Activated naive CD8-positive, alpha-beta T cell treated with anti-CD3 and anti-CD28 coated beads, Interleukin-2, amount 50 U/mL, for 16 hours (primary cell): ENCODE data around the gene SLC35B2.

Experiments used
- DNase-seq: peaks from one replicate; pipeline ENCODE4 v3.0.0-alpha.2; 2020; ENCODE audit warnings: low read depth, low spot score

SLC35B2 gene

GRCh38 chr6:44221291-44221960 lies 35.9 kb downstream of the SLC35B2 start:
- peak; percentile 29 for DNase-seq

GRCh38 chr6:44220913-44221290 lies 36.4 kb downstream of the SLC35B2 start:
- no peak for DNase-seq

DNA sequence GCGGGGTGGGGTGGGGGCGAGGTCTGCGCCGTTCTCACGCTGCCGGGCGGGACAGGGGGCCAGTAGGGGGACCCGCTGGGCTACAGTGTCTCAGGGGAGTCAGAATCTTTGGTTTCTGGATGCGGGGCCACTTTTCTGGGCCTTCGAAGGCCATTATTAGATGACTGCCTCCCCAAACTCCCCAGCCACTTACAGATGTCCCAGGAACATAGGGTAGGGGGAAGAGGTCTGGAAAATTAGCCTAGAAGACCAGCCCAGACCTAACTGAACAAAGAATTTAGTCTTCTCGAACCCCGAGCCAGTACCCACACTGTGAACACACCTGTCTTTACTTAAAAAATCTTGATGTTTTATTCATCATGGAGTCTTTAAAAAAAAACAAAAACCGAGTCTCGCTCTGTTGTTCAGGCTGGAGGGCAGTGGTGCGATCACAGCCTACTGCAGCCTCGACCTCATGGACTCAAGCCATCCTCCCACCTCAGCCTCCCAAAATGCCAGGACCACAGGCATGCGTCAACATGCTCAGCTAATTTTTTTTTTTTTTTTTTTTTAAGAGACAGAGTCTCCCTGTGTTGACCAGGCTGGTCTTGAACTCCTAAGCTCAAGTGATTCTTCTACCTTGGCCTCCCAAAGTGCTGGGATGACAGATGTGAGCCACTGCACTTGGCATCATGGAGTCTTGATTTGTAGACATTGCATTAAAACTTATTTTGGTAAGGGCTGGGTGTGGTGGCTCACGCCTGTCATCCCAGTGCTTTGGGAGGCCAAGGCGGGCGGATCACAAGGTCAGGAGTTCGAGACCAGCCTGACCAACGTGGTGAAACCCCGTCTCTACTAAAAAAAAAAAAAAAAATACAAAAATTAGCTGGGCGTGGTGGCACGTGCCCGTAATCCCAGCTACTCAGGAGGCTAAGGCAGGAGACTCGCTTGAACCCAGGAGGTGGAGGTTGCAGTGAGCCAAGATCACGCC lies 37.2 kb downstream of the SLC35B2 start:
- DNase-seq: no peak

- DNase-seq: no peak
Measured at GRCh38 chr6:44219053-44219814, 38.1 kb downstream of the SLC35B2 start.

DNA sequence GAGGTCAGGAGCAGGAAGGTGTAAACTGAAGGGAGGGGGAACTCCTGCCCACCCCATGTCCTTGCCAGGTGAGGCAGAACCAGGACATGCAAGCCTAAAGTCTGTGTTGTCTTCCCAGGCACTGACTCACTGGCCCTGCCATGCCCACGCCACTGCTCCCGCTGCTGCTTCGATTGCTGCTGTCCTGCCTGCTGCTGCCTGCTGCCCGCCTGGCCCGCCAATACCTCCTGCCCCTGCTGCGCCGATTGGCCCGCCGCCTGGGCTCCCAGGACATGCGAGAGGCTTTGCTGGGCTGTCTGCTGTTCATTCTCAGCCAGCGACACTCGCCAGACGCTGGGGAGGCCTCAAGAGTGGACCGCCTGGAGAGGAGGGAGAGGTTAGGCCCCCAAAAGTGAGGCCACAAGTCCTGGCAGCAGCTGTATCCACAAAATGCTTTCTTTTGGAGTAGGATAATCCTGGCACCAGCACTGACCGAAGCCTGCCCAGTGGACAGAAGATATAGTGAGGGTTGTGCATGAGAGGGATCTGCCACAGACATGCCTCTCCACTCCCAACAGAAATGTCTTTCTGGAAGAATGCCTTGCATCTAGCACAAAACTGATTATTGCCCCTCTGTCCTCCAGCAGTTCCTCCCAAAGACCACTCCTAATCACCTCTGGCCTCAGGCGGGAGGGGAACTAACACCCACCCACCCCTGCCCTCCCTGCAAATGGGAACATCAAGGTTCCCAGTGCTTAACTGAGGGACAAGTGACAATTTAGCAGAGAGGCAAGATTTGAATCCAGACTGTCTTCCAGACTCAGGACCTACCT lies 39.8 kb downstream of the SLC35B2 start:
- no peak for DNase-seq

- DNase-seq: no peak
Measured at GRCh38 chr6:44216677-44217331, 40.5 kb downstream of the SLC35B2 start, which contains the start of gene MYMX. Gene MYMX (plus strand): TSS chr6:44216926. CDS start chr6:44217472, 546 bp downstream.

- no peak for DNase-seq
Measured at GRCh38 chr6:44214307-44214706, 43.0 kb downstream of the SLC35B2 start.

- no peak for DNase-seq
Measured at GRCh38 chr6:44211284-44211683, 46.0 kb downstream of the SLC35B2 start.

DNA sequence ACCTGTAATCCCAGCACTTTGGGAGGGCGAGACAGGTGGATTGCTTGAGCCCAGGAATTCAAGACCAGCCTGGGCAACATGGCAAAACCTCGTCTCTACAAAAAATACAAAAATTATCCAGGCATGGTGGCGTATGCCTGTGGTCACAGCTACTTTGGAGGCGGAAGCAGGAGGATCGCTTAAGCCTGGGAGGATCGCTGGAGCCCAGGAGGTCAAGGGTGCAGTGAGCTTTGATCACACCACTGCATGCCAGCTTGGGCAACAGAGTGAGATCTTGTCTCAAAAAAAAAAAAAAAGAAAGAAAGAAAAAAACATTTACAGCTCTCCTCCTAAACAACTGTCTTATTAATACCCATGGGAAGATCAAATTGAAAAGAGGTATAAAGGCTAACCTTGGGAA lies 49.4 kb downstream of the SLC35B2 start:
- DNase-seq: no peak
